Endothelial cell of umbilical vein (primary cell): Measurements from ENCODE around the gene PPP2R2C.

Source experiments
- EZH2 ChIP-seq: IDR thresholded peaks from 2 replicates; pipeline ENCODE4 v1.6.1; 2012; ENCODE audit warnings: borderline replicate concordance, low read depth, mild to moderate bottlenecking, moderate library complexity, low read length, inconsistent platforms; ENCODE audit not compliant: severe bottlenecking
- FOS ChIP-seq: IDR thresholded peaks from 2 replicates; pipeline ENCODE4 v1.6.1; 2011; ENCODE audit warnings: mild to moderate bottlenecking, low read length, moderate library complexity, borderline replicate concordance; ENCODE audit not compliant: insufficient read depth
- POLR2A ChIP-seq: IDR thresholded peaks from 2 replicates; pipeline ENCODE4 v1.6.1; 2012; ENCODE audit warnings: low read depth, mild to moderate bottlenecking, control low read depth, low read length
- POLR2AphosphoS5 ChIP-seq: IDR thresholded peaks from 2 replicates; pipeline ENCODE4 v1.6.1; 2012; ENCODE audit warnings: low read depth, mild to moderate bottlenecking, control low read depth, low read length, moderate library complexity; ENCODE audit not compliant: insufficient read depth
- TF ChIP-seq, protein P1 (sequence below), 2 donors: IDR thresholded peaks; 1 replicate in 1 of 2; 2 replicates in 1 of 2; pipeline ENCODE4 v1.5.1; 2011; ENCODE audit warnings: low read length in 2 of 2, mild to moderate bottlenecking in 2 of 2, moderate library complexity in 2 of 2, control low read depth in 1 of 2, inconsistent platforms in 1 of 2, low read depth in 1 of 2; ENCODE audit not compliant: insufficient read depth in 1 of 2; ENCODE audit errors: extremely low read depth in 1 of 2
- TF ChIP-seq, protein P2 (sequence below): IDR thresholded peaks from 2 replicates; pipeline ENCODE4 v1.6.1; 2011; ENCODE audit not compliant: insufficient read depth, insufficient read length

DNA sequence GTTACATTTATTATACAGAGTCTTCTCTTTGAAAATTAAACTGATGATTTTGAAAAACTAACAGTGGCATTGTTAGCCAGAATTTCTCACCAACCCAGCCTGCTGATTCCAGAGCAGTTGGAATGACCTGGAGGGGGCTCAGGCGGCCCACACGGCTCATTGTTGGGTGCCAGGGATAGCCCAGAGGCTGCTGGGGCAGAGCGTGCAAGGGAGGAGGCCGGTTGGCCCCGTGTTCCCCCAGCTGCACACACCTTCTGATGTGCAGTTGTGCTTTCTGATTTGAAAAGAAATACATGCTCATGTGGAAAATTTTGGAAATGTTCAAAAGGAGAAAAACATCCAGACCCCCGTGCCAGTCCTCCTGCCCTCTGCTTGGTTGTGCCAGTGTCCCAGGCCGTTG is 182.2 kb downstream of the PPP2R2C start:
- TF ChIP-seq, protein P1, sequence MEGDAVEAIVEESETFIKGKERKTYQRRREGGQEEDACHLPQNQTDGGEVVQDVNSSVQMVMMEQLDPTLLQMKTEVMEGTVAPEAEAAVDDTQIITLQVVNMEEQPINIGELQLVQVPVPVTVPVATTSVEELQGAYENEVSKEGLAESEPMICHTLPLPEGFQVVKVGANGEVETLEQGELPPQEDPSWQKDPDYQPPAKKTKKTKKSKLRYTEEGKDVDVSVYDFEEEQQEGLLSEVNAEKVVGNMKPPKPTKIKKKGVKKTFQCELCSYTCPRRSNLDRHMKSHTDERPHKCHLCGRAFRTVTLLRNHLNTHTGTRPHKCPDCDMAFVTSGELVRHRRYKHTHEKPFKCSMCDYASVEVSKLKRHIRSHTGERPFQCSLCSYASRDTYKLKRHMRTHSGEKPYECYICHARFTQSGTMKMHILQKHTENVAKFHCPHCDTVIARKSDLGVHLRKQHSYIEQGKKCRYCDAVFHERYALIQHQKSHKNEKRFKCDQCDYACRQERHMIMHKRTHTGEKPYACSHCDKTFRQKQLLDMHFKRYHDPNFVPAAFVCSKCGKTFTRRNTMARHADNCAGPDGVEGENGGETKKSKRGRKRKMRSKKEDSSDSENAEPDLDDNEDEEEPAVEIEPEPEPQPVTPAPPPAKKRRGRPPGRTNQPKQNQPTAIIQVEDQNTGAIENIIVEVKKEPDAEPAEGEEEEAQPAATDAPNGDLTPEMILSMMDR (IDR thresholded peaks at IDR 0.05; ENCODE audit: extremely low read depth in 1 of 2, insufficient read depth in 1 of 2, low read depth in 1 of 2, low read length in 2 of 2): no peak
- TF ChIP-seq EZH2 (no peak), POLR2A (no peak), POLR2AphosphoS5 (no peak), FOS (no peak)
- TF ChIP-seq, protein P2, sequence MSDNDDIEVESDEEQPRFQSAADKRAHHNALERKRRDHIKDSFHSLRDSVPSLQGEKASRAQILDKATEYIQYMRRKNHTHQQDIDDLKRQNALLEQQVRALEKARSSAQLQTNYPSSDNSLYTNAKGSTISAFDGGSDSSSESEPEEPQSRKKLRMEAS: no peak
